Fibroblast of lung (primary cell): ENCODE measurements around the gene MICAL2.

ENCODE experiments used
- EZH2 ChIP-seq: IDR thresholded peaks from 2 replicates; pipeline ENCODE4 v1.5.1; 2012; ENCODE audit warnings: low read length, control low read depth, mild to moderate bottlenecking; ENCODE audit errors: missing control alignments
- TF ChIP-seq, protein P1 (sequence below), 2 donors: IDR thresholded peaks in 1 of 2; conservative IDR thresholded peaks in 1 of 2; 1 replicate in 1 of 2; 2 replicates in 1 of 2; pipeline ENCODE4 v1.5.1; 2011 to 2012; ENCODE audit warnings: low read length in 2 of 2, control low read depth in 1 of 2, inconsistent platforms in 1 of 2, low read depth in 1 of 2, mild to moderate bottlenecking in 1 of 2

DNA sequence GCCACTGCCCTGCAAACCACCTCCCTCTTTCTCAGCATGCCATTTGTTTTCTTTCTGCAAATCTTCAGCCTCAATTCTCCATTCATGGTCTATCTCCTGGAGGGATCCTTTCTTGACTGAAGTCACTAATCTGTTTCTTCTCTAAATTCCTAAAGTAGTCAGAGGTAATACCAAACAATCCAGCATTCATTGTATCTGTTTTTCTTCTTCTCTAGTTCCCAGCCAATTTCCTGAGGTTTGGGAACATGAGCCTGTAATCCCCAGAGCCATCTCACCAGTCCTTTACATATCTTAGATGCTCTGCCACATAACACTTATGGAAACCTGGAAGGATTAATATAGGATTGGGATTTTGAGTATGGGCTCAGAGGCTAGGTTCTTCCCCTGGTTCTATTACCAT lies 86.5 kb downstream of the MICAL2 start:
- TF ChIP-seq, protein P1, sequence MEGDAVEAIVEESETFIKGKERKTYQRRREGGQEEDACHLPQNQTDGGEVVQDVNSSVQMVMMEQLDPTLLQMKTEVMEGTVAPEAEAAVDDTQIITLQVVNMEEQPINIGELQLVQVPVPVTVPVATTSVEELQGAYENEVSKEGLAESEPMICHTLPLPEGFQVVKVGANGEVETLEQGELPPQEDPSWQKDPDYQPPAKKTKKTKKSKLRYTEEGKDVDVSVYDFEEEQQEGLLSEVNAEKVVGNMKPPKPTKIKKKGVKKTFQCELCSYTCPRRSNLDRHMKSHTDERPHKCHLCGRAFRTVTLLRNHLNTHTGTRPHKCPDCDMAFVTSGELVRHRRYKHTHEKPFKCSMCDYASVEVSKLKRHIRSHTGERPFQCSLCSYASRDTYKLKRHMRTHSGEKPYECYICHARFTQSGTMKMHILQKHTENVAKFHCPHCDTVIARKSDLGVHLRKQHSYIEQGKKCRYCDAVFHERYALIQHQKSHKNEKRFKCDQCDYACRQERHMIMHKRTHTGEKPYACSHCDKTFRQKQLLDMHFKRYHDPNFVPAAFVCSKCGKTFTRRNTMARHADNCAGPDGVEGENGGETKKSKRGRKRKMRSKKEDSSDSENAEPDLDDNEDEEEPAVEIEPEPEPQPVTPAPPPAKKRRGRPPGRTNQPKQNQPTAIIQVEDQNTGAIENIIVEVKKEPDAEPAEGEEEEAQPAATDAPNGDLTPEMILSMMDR (conservative IDR thresholded peaks at IDR 0.05 in 1 of 2, IDR thresholded peaks at IDR 0.05 in 1 of 2; ENCODE audit: low read depth in 1 of 2, low read length in 2 of 2), result no peak
- TF ChIP-seq EZH2, result no peak
